IMR-90 (cell line): ENCODE measurements around the gene RUSF1. TPM values are rescaled to one million over a fixed set of nuclear protein-coding genes. Genes with fewer than 3 reads are reported as not detected.

ENCODE experiments used
- ATAC-seq: fragments of 200-7000 bp; cut with Tn5 transposase; 2 replicates; pipeline ENCODE4 v1.9.1; 2020; ENCODE audit warnings: low read depth, mild to moderate bottlenecking, moderate library complexity
- BruUV-seq: library from RNA; stranded (reverse); fragments of 400-500 nt; replicated peaks from 2 replicates; lab custom pipeline; 2021; lab: Mats Ljungman, UMichigan
- CTCF ChIA-PET: fragments of 300-600 bp; formaldehyde crosslinking; extraction: SDS; loops from one replicate; lab custom pipeline; 2021; ENCODE audit warnings: antibody characterized with exemption; lab: Yijun Ruan, JAX
- POLR2A ChIA-PET: fragments of 300-600 bp; sonication (Branson Sonifier 250); formaldehyde crosslinking; loops from one replicate; lab custom pipeline; 2022; ENCODE audit warnings: antibody characterized with exemption; ENCODE audit not compliant: unreplicated experiment; lab: Charles Lee
- DNase-seq: peaks from one replicate; pipeline ENCODE4 v3.0.0; 2013
- H2AFZ ChIP-seq: replicated peaks from 2 replicates; pipeline ENCODE3; 2013; ENCODE audit warnings: low read length, mild to moderate bottlenecking; ENCODE audit not compliant: poor library complexity
- H2AK5ac ChIP-seq: 2 replicates; pipeline ENCODE4 v1.6.1; 2013; ENCODE audit warnings: low read depth, low read length, inconsistent platforms
- H2AK9ac ChIP-seq: replicated peaks from 2 replicates; pipeline ENCODE3; 2013; ENCODE audit warnings: mild to moderate bottlenecking, low read depth, low read length, moderate library complexity; ENCODE audit not compliant: poor library complexity
- H2BK120ac ChIP-seq: 2 replicates; pipeline ENCODE4 v1.6.1; 2013; ENCODE audit warnings: low read depth, low read length, inconsistent platforms
- H2BK15ac ChIP-seq: 3 replicates; pipeline ENCODE4 v1.6.1; 2013; ENCODE audit warnings: low read depth, low read length, inconsistent platforms
- H2BK20ac ChIP-seq: 2 replicates; pipeline ENCODE4 v1.6.1; 2013; ENCODE audit warnings: low read depth, mild to moderate bottlenecking, inconsistent platforms, low read length, moderate library complexity
- H2BK5ac ChIP-seq: 2 replicates; pipeline ENCODE4 v1.6.1; 2013; ENCODE audit warnings: mild to moderate bottlenecking, low read depth, low read length, inconsistent platforms; ENCODE audit not compliant: poor library complexity, severe bottlenecking
- H3K14ac ChIP-seq: replicated peaks from 2 replicates; pipeline ENCODE4 v1.6.1; 2013; ENCODE audit warnings: low read depth, low read length, inconsistent platforms
- H3K18ac ChIP-seq: 2 replicates; pipeline ENCODE4 v1.6.1; 2013; ENCODE audit warnings: low read depth, low read length, control low read depth
- H3K23ac ChIP-seq: 2 replicates; pipeline ENCODE4 v1.6.1; 2013; ENCODE audit warnings: low read depth, low read length, inconsistent platforms
- H3K27ac ChIP-seq: 2 replicates; pipeline ENCODE4 v1.5.1; 2013; ENCODE audit warnings: mild to moderate bottlenecking, control low read depth, low read length; ENCODE audit not compliant: insufficient read depth
- H3K27me3 ChIP-seq: 2 replicates; pipeline ENCODE4 v1.6.1; 2013; ENCODE audit warnings: low read length; ENCODE audit not compliant: control insufficient read depth, insufficient read depth
- H3K36me3 ChIP-seq: 2 replicates; pipeline ENCODE4 v1.6.1; 2013; ENCODE audit warnings: low read length, mixed read lengths; ENCODE audit not compliant: control insufficient read depth, insufficient read depth
- H3K4ac ChIP-seq: 2 replicates; pipeline ENCODE4 v1.6.1; 2013; ENCODE audit warnings: low read depth, low read length, inconsistent platforms
- H3K4me1 ChIP-seq: 2 replicates; pipeline ENCODE4 v1.6.1; 2013; ENCODE audit warnings: low read length, mixed read lengths; ENCODE audit not compliant: control insufficient read depth, insufficient read depth
- H3K4me2 ChIP-seq: 2 replicates; pipeline ENCODE4 v1.6.1; 2013; ENCODE audit warnings: low read depth, mild to moderate bottlenecking, control low read depth, low read length, moderate library complexity
- H3K4me3 ChIP-seq: 2 replicates; pipeline ENCODE4 v1.5.1; 2013; ENCODE audit warnings: low read depth, mild to moderate bottlenecking, control low read depth, low read length, moderate library complexity; ENCODE audit not compliant: insufficient read depth
- H3K56ac ChIP-seq: 2 replicates; pipeline ENCODE4 v1.6.1; 2013; ENCODE audit warnings: low read length, inconsistent platforms; ENCODE audit not compliant: insufficient read depth; ENCODE audit errors: extremely low read depth
- H3K79me1 ChIP-seq, 2 experiments: 2 replicates each; pipeline ENCODE4 v1.6.1; 2013; ENCODE audit warnings: low read length in 2 of 2, inconsistent platforms in 1 of 2, low read depth in 1 of 2
- H3K9ac ChIP-seq: 2 replicates; pipeline ENCODE4 v1.6.1; 2013; ENCODE audit warnings: low read depth, low read length, control low read depth
- H3K9me1 ChIP-seq: 2 replicates; pipeline ENCODE4 v1.6.1; 2013; ENCODE audit warnings: low read length, inconsistent platforms; ENCODE audit not compliant: insufficient read depth
- H3K9me3 ChIP-seq: 2 replicates; pipeline ENCODE4 v1.6.1; 2013; ENCODE audit warnings: low read length; ENCODE audit not compliant: control insufficient read depth, insufficient read depth
- H4K20me1 ChIP-seq: 2 replicates; pipeline ENCODE4 v1.6.1; 2013; ENCODE audit warnings: low read length, inconsistent platforms; ENCODE audit not compliant: insufficient read depth
- H4K5ac ChIP-seq: 2 replicates; pipeline ENCODE4 v1.6.1; 2013; ENCODE audit warnings: mild to moderate bottlenecking, low read depth, low read length, control low read depth
- H4K8ac ChIP-seq, 2 experiments: 2 replicates each; pipeline ENCODE4 v1.6.1; 2013; ENCODE audit warnings: low read depth in 2 of 2, low read length in 2 of 2, control low read depth in 1 of 2, inconsistent platforms in 1 of 2
- H4K91ac ChIP-seq: 2 replicates; pipeline ENCODE4 v1.6.1; 2013; ENCODE audit warnings: low read depth, low read length, inconsistent platforms; ENCODE audit not compliant: insufficient read depth
- CEBPB ChIP-seq: IDR thresholded peaks from 2 replicates; pipeline ENCODE4 v1.6.1; 2012; ENCODE audit warnings: low read depth, low read length, improper control_type of control experiment
- CHD1 ChIP-seq: IDR thresholded peaks from 2 replicates; pipeline ENCODE4 v1.6.1; 2012; ENCODE audit warnings: low read depth, low read length, improper control_type of control experiment
- FOS ChIP-seq: fragments of 150-350 bp; IDR thresholded peaks from 2 replicates; pipeline ENCODE4 v1.6.1; 2016; ENCODE audit warnings: low read depth, low read length
- MAFK ChIP-seq: IDR thresholded peaks from 2 replicates; pipeline ENCODE4 v1.6.1; 2012; ENCODE audit warnings: low read depth, low read length, improper control_type of control experiment
- MAZ ChIP-seq: IDR thresholded peaks from 2 replicates; pipeline ENCODE4 v1.6.1; 2012; ENCODE audit warnings: low read depth, mild to moderate bottlenecking, low read length, improper control_type of control experiment, moderate library complexity, borderline replicate concordance
- POLR2A ChIP-seq: IDR thresholded peaks from 2 replicates; pipeline ENCODE4 v1.6.1; 2012; ENCODE audit warnings: mild to moderate bottlenecking, low read depth, low read length
- RCOR1 ChIP-seq: IDR thresholded peaks from 2 replicates; pipeline ENCODE4 v1.6.1; 2012; ENCODE audit warnings: mild to moderate bottlenecking, low read length, improper control_type of control experiment; ENCODE audit not compliant: insufficient replicate concordance
- RFX5 ChIP-seq: IDR thresholded peaks from 2 replicates; pipeline ENCODE4 v1.8.0; 2012; ENCODE audit warnings: low read depth, mild to moderate bottlenecking, low read length, moderate library complexity
- WGBS, 2 experiments: methylation state at CpG; one replicate each; pipeline versions ENCODE4 v1.1.5 to v1.1.7; 2013; ENCODE audit warnings: missing lambda C conversion rate in 2 of 2; ENCODE audit not compliant: insufficient read length in 1 of 2; ENCODE audit errors: extremely low coverage in 2 of 2; 5-methylcytosine and 5-hydroxymethylcytosine counted together
- dilution Hi-C: fragments of 300-500 bp; cut with HindIII; formaldehyde crosslinking; loops from one replicate; pipeline ENCODE4 v1.14.3; 2018; ENCODE audit warnings: low sequenced_read_pairs; ENCODE audit not compliant: unreplicated experiment
- in situ Hi-C: fragments of 300-500 bp; cut with MboI; formaldehyde crosslinking; loops from 3 replicates; pipeline ENCODE4 v1.14.3; 2019; ENCODE audit warnings: low sequenced_read_pairs, inconsistent platforms, mixed read lengths
- intact Hi-C: fragments of 100-400 bp; cut with micrococcal nuclease; formaldehyde crosslinking; loops from 2 replicates; pipeline ENCODE4 v1.10.0; 2022
- polyA plus RNA-seq, 3 experiments: library from polyadenylated mRNA; depleted of rRNA; stranded (reverse); fragments of >200 nt; gene quantifications; 2 replicates each; pipeline ENCODE4 v1.2.3, GENCODE V29; 2012; ENCODE audit warnings: low replicate concordance in 1 of 3
- total RNA-seq: library from RNA; depleted of rRNA; stranded (reverse); fragments of >200 nt; gene quantifications from 2 replicates; pipeline ENCODE4 v1.2.3, GENCODE V29; 2012

The RUSF1 gene
- total and polyA plus RNA-seq, 2 of the 4 experiments (the other 2 are of a cell fraction): 22.9 to 65.0 TPM

GRCh38 chr16:31455601-31456314 is 52.4 kb downstream of the RUSF1 start:
- no peak overlapping the region for H2BK5ac ChIP-seq
- no peak overlapping the region for H2AK5ac ChIP-seq
- H2BK120ac ChIP-seq: no peak overlapping the region
- ATAC-seq: no peak
- in situ Hi-C loops (loop anchor here (25.0 kb wide), 1 partner anchor 407 kb away; the partner anchor contains the start of gene ZNF267), dilution Hi-C loops (no loop called here), intact Hi-C loops (no loop called here)
- no peak overlapping the region for H3K9ac ChIP-seq
- H4K5ac ChIP-seq: no peak overlapping the region
- no peak overlapping the region for H3K18ac ChIP-seq
- POLR2A ChIA-PET: no interaction called here
- CTCF ChIA-PET: interaction anchor here (1.0 to 1.3 kb wide), 2 partner anchors 8 to 257 kb away, joined by 3 read pairs; a partner anchor contains a TSS
- BruUV-seq: no TSS peak
- H3K27ac ChIP-seq: no peak overlapping the region
- peak overlapping the region; percentile 29; the same call in 1 of the 2 replicates for H3K4ac ChIP-seq
- H4K8ac ChIP-seq: no peak overlapping the region
- H3K79me1 ChIP-seq: peaks cover 16 to 76% of the 10 kb centered on the region in 2 experiments
- DNase-seq: no peak
- H2BK15ac ChIP-seq: no peak overlapping the region
- no peaks in the 10 kb centered on the region for H3K9me3 ChIP-seq
- H3K4me2 ChIP-seq: no peak overlapping the region
- H3K4me3 ChIP-seq: no peak overlapping the region
- H2AK9ac ChIP-seq: peak overlapping the region; percentile 20
- H3K14ac ChIP-seq: no peak overlapping the region
- H2AFZ ChIP-seq: no peak overlapping the region
- no peaks in the 10 kb centered on the region; the same call in 1 of the 2 replicates for H3K36me3 ChIP-seq
- peaks cover 25% of the 10 kb centered on the region for H3K4me1 ChIP-seq
- no peak overlapping the region for H4K91ac ChIP-seq
- H3K9me1 ChIP-seq: peaks cover 30% of the 10 kb centered on the region
- no peak overlapping the region for H3K56ac ChIP-seq
- no peaks in the 10 kb centered on the region for H3K27me3 ChIP-seq
- H4K20me1 ChIP-seq: peaks cover 40% of the 10 kb centered on the region
- TF ChIP-seq FOS (no peak), MAZ (no peak), RFX5 (no peak), MAFK (no peak), RCOR1 (no peak), CHD1 (no peak), CEBPB (no peak), POLR2A (no peak)
- no peak overlapping the region for H3K23ac ChIP-seq
- WGBS, 2 experiments: 93% methylated on average over 5 of the region's 17 CpGs; no CpG with 5 or more reads in 1 of the 2 experiments
- no peak overlapping the region for H2BK20ac ChIP-seq
